Ishikawa (cell line): Measurements from ENCODE around the gene RRP15.

Experiments used
- CEBPB ChIP-seq: IDR thresholded peaks from 2 replicates; pipeline ENCODE4 v1.6.1; 2012
- CREB1 ChIP-seq: IDR thresholded peaks from 2 replicates; pipeline ENCODE4 v1.6.1; 2012; ENCODE audit warnings: low read depth
- EGR1 ChIP-seq: IDR thresholded peaks from 2 replicates; pipeline ENCODE4 v1.6.1; 2012
- EP300 ChIP-seq: IDR thresholded peaks from 2 replicates; pipeline ENCODE4 v1.6.1; 2012; ENCODE audit warnings: borderline replicate concordance
- FOXM1 ChIP-seq: IDR thresholded peaks from 2 replicates; pipeline ENCODE4 v1.6.1; 2012; ENCODE audit warnings: low read depth, borderline replicate concordance
- NFIC ChIP-seq: IDR thresholded peaks from 2 replicates; pipeline ENCODE4 v1.6.1; 2012
- RAD21 ChIP-seq: IDR thresholded peaks from 2 replicates; pipeline ENCODE4 v1.6.1; 2012; ENCODE audit warnings: low read depth
- TAF1 ChIP-seq: IDR thresholded peaks from 2 replicates; pipeline ENCODE4 v1.6.1; 2012; ENCODE audit warnings: low read depth, mild to moderate bottlenecking
- TCF12 ChIP-seq: IDR thresholded peaks from 2 replicates; pipeline ENCODE4 v1.6.1; 2012; ENCODE audit warnings: low read depth
- TEAD4 ChIP-seq: IDR thresholded peaks from 2 replicates; pipeline ENCODE4 v1.6.1; 2012
- YY1 ChIP-seq: IDR thresholded peaks from 2 replicates; pipeline ENCODE4 v1.6.1; 2012; ENCODE audit warnings: low read depth
- ZBTB7A ChIP-seq: IDR thresholded peaks from 2 replicates; pipeline ENCODE4 v1.6.1; 2012; ENCODE audit warnings: low read depth
- TF ChIP-seq, protein P1 (sequence below): IDR thresholded peaks from 2 replicates; pipeline ENCODE4 v1.6.1; 2012; ENCODE audit warnings: low read depth, mild to moderate bottlenecking
- TF ChIP-seq, protein P2 (sequence below): IDR thresholded peaks from 2 replicates; pipeline ENCODE4 v1.6.1; 2012
- TF ChIP-seq, protein P3 (sequence below): IDR thresholded peaks from 2 replicates; pipeline ENCODE4 v1.6.1; 2012

RRP15 gene

DNA sequence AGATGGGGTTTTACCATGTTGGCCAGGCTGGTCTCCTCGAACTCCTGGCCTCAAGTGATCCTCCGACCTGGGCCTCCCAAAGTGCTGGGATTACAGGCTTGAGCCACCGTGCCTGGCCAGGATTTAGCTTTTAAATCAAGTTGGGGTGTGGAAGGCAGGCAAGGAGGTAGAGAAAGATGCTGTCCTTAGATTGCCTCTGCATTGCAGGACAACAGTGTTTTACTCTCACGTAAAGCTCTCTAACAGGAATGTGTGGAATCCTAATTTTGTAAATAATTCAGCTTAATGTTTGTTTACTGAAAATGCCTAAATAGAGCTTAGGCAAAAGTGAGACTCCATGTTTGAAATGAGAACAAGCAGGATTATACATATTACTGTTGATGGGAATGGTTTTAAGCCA, 30.5 kb downstream of the RRP15 start:
- no peak for TF ChIP-seq RAD21
- TF ChIP-seq, protein P1, sequence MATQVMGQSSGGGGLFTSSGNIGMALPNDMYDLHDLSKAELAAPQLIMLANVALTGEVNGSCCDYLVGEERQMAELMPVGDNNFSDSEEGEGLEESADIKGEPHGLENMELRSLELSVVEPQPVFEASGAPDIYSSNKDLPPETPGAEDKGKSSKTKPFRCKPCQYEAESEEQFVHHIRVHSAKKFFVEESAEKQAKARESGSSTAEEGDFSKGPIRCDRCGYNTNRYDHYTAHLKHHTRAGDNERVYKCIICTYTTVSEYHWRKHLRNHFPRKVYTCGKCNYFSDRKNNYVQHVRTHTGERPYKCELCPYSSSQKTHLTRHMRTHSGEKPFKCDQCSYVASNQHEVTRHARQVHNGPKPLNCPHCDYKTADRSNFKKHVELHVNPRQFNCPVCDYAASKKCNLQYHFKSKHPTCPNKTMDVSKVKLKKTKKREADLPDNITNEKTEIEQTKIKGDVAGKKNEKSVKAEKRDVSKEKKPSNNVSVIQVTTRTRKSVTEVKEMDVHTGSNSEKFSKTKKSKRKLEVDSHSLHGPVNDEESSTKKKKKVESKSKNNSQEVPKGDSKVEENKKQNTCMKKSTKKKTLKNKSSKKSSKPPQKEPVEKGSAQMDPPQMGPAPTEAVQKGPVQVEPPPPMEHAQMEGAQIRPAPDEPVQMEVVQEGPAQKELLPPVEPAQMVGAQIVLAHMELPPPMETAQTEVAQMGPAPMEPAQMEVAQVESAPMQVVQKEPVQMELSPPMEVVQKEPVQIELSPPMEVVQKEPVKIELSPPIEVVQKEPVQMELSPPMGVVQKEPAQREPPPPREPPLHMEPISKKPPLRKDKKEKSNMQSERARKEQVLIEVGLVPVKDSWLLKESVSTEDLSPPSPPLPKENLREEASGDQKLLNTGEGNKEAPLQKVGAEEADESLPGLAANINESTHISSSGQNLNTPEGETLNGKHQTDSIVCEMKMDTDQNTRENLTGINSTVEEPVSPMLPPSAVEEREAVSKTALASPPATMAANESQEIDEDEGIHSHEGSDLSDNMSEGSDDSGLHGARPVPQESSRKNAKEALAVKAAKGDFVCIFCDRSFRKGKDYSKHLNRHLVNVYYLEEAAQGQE = no peak

DNA sequence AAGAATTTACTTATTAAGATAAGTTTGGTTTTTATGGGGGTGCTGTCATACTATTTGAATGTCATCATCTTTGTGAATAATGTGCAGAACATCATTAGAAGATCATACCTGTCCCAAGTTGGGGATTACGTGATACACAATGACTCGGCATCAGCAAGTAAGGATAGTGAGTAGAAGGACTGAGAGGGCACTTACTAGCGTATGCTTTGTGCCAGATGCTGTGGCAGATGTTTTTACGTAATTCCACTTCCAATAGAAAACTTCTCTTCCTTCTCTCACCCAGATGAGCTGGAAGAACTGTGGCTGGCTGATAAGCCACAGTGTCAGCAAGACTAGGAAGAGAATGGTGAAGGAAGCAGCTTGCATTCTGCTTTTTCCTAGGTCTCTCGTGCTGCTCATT, 32.0 kb downstream of the RRP15 start:
- TF ChIP-seq, protein P1 = no peak
- TF ChIP-seq YY1 (no peak), FOXM1 (no peak), EGR1 (no peak), RAD21 (no peak)

DNA sequence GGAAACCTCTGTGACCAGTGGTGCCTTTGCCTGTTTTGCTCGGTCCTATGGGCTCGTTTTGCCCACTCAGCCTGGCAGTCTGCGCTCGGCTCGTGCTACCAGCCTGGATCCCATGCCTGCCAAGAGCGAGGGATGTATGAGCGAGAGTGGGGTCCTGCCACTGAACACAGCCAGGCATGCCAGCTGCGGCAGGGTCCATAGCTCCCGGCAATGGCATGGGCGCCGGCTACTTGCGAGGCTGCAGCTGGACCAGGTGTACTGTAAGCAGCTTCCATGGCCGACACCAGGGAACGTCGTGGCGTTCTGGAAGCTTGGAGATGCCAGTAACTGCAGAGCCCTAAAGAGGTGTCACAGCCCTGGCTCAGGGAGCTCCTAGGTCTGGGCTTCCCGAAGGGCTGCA, 37.7 kb downstream of the RRP15 start:
- TF ChIP-seq YY1 (no peak), EGR1 (no peak), ZBTB7A (no peak), CREB1 (no peak), NFIC (no peak), EP300 (no peak), RAD21 (no peak), FOXM1 (no peak), TCF12 (no peak), TEAD4 (no peak), TAF1 (no peak), CEBPB (no peak)
- TF ChIP-seq, protein P2, sequence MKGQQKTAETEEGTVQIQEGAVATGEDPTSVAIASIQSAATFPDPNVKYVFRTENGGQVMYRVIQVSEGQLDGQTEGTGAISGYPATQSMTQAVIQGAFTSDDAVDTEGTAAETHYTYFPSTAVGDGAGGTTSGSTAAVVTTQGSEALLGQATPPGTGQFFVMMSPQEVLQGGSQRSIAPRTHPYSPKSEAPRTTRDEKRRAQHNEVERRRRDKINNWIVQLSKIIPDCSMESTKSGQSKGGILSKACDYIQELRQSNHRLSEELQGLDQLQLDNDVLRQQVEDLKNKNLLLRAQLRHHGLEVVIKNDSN = no peak
- TF ChIP-seq, protein P1 = no peak
- TF ChIP-seq, protein P3, sequence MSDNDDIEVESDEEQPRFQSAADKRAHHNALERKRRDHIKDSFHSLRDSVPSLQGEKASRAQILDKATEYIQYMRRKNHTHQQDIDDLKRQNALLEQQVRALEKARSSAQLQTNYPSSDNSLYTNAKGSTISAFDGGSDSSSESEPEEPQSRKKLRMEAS = no peak

DNA sequence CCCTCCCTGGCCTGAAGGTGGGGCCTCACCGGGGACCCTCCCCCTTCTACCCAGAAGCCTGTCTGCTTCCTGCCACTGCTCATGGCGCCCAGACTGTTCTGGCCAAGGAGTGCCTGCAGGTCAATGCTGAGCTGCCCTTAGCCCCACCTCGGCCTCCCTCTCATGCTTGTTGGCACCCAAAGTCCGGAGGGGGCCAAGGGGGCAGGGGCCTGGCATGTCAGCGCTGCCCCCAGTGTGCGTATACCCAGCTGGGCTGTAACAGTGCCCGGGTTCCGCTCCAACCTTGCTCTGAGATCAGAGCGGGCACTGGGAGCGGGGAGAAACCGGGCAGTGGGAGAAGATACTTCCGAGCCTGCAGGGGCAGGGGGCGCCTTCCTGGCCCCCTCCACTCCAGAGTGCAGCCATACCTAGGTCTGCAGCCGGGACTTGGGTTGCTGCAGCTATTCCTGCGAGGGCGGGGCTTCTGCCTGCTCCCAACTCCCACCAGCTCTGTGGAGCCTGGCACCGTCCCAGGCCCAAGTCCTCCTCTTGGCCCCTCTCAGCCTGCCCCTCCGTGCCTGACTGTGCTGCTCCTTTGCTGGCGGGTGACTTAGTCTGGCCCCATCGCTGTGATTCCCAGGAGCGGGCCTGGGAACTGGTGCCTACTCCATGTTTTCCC, 38.6 kb downstream of the RRP15 start:
- TF ChIP-seq, protein P3 = no peak
- TF ChIP-seq EP300 (no peak), CREB1 (no peak), FOXM1 (no peak), ZBTB7A (no peak)

DNA sequence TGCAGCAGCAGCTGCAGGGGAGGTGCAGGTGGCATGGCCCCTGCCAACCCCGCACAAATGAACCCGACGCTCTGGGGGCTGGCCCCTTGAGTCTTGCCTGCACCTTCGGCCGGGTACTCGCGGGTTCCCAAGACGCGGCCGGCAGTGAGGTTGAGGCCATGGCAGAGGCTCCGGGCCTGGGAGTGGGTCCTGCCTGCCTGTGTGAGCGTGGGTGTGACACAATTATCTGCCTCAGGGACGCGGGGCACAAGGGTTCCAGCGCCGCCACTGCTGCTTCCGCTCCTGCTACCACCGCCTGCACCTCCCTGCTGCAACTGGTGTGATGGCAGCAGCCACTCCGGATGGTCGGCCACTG, 39.1 kb downstream of the RRP15 start:
- TF ChIP-seq EP300 = no peak

DNA sequence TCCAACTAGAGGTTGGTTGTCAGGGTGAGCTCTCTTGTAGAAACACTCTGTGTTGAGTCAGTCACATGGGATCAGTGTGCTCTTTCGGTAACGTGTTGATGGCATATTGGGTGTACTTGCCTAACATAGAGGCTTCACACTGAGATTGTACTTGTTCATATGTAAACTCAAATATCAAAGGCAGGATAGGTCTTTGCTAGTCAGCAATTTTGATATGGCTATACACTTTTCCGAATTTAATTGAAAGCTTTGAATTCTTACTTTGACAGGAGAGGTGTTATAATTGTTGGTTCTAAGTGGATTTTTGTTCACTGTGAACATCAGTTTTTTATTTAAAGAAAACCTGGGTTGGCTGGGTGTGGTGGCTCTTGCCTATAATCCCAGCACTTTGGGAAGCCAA, 43.7 kb downstream of the RRP15 start:
- TF ChIP-seq, protein P1 = no peak
- TF ChIP-seq TCF12 (no peak), FOXM1 (no peak), YY1 (no peak), ZBTB7A (no peak)
- TF ChIP-seq, protein P3 = no peak
